GM20431 (cell line): ENCODE results near the gene GSTO1.
"Not testable (repeated sequence)": the region's sequence is repeated elsewhere in the genome, so short reads cannot be mapped to it uniquely, and the experiment has no call there.

Experiments used
- in situ Hi-C: fragments of 300-500 bp; cut with MseI, MboI; formaldehyde crosslinking; loops from one replicate; pipeline ENCODE4 v1.15.0; 2020; ENCODE audit warnings: low sequenced_read_pairs; ENCODE audit not compliant: unreplicated experiment

The GSTO1 gene

DNA sequence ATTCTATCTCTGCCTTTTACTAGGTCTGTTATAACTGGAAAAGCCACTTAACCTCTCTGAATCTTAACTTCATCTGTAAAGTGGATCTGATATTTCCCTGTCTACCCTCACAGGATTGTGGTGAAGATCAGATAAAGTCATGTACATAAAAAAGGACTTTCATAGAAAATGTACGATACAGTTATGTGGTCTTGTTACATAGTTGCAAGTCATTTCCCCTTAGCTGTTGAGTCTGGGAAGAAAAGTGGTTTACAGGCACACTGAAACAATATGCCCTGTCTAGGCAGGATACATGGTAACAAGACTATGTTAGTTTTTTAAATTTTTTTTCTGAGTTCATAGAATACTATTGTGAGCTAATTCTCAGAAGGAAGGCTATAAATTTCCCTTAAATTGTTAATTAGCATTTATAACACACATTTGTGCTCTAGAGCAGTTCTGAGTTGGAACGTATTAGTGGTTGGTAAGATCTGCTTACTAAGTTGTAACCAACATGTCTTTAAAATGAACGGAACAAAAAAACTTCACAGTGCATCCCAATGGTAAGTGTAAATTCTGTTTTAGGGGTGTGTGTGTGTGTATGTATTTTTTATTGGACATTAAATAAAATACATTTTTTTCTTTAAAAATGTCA, 7.1 kb upstream of the GSTO1 start:
- in situ Hi-C loops, result no loop called here

DNA sequence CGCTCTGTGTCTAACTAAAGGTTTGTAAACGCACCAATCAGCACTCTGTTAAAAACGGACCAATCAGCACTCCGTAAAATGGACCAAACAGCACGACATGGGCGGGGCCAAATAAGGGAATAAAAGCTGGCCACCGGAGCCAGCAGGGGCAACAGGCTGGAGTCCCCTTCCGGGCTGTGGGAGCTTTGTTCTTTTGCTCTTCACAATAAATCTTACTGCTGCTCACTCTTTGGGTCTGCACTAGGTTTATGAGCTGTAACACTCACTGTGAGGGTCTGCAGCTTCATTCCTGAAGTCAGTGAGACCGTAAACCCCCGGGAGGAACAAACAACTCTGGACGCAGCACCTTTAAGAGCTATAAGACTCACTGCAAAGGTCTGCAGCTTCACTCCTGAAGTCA, 5.8 kb upstream of the GSTO1 start:
- in situ Hi-C loops, result not testable (repeated sequence)

DNA sequence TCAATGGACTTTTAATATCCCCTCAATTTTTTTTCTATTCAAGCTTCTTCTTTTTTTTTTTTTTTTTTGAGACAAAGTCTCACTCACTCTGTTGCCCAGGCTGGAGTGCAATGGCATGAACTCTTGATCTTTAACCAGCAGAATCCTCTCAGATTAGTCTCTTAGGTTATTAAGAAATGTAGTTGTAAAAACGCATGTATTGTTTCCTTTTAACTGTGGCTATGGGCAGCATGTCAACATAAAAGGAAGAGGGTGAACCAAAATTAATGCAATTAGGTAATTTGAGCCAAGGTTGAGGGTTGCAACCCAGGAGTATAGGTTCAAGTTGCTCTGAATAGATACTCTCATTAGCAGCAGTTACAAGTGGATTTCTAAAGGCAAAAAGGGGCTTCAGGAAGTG, 4.3 kb upstream of the GSTO1 start:
- in situ Hi-C loops, result no loop called here

DNA sequence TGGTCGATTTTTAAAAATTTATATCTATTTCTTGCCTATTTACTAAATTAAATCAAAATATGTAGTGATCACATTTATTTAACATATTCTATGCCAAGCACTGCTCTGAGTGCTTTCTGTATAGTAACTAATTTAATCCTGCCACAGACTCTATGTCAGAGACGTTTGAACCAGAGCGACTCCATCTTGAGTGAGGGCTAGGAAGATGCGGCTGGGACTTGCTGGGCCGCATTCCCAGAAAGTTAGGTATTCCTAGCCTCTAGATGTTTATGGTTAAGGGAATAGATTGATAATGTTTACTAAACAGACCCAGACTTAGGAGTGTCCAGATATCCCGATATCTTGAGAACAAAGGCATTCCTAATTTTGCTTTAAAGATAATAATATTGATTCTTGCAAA, 3.2 kb upstream of the GSTO1 start:
- in situ Hi-C loops, result no loop called here

DNA sequence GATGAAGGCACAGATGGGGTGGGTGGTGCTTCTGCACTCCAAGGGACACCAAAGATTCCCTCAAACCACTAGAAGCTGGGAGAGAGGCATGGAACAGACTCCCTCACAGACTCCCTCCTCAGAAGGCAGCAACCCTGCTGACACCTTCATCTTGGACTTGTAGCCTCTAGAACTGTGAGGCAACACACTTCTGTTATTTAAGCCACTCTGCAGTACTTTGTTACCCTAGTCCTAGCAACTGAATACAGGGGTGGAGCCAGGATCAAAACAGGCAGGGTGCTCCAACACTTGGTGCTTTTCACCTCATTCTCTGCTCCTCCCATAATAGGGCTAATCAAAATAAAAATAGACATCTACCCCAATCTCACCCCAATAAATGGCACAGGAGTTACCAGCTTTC, 2.3 kb upstream of the GSTO1 start:
- in situ Hi-C loops, result no loop called here

DNA sequence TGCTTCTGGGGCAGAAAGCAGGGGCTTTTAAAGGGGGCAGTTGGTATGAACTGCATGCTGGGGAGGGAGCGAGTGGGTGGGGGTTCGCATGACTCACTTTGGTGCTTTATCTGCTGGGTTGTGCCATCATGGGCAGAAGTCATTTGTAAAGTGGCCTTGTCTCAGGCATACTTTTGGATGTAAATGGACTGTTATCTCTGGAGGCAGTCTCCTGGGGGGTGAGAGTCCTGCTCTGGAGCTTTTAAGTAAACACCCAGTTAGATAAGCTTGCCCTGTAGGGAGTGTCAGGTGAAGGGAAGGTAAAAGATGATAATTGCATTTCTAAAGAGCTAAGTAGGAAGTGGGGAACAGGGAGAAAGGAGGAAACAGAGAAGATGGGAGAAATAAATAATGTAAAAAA, 1.6 kb upstream of the GSTO1 start:
- in situ Hi-C loops, result no loop called here

DNA sequence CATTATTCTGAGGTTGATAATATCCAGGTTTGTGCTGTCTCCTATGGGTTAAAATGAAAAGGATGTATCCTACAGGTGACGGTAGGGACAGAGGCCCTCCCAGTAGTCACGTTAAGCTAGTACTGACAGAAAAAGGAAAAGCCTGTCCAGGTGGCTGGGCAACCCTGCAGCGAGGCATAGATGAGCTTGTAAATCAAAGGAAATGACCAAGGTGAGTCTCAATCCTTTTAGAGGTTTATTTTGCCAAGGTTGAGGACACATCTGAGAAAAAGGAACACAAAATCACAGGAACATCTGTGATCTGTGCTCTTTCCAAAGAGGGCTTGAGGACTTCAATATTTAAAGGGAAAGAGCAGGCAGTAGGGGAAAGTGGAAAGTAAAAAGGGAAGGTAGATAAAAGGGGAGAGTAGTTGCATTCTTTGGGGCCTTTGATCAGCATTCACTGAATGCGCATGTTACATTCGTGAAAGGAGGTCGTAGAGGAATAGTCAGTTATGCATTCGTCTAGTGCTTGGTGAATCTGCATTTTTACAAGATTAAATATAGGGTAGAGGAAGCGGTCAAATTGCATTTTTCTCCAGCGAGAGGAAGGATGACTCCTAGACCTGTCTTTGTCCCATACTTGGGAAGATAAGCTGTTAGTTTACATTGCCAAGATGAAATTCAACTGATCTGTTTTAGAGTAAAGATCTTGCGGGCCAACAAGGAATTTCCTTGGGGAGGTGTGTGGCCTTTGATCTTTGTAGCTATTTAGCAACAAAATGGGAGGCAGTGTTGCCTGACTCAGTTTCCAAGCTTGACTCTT, 884 bp upstream of the GSTO1 start:
- in situ Hi-C loops, result no loop called here

DNA sequence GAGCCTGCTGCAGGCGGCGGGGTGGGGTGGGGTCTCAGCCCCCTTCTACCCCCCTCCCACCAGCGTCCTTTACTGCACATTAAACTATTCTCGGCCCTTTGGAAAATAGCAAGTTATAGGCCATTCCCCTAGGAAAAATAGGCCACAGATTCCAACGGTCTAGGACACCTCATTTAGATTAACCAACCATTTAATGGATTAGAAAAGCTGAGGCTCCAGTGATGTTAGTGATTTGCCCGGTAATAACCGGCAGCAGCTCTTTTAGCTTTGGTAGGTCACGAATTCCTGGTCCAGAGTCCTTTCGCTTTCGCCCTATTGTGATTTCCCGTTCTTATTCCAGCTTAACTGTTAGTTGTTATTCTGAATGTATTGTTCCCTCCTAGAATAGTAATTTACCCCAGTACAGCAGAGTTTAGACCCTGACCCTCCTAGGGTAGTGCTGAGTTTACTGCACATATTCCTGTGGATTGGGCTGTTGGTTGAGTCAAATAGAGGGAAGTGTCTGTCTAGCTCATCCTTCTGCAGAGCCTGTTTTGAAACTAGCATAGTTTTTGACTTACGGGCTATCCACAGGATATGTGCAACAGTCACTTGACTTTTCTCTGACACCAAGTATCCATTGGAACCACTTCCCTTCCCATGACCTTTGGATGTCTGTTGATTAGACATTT, 754 bp downstream of the GSTO1 start:
- in situ Hi-C loops, result no loop called here

DNA sequence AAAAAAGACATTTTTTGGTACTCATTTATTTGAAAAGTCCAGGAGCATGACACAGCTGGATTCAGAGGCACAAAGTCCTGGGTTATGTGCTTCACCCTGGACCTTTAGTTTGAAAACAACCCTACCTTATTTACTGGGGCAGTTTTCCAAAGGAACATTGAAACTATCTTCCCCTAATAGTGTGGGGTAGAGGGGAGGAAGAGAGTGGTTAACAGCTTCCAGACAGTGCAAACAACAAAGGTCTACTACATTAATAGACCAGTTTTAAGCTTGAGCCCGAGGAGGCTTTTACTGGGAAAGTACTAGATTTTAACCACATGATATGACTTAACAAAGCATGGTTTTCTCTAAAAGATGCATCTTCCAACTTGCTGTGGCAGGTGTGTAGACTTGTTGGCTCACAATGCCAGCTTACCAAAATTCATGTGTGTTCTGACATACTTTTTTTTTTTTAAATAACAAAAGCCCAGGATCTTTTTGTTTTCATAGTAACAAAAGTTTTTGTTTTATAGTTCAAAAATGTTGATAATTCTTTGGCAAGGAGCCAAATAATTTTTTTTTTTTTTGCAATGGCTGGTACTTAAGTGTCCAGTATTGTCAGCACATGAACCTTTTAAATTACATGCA, 1.8 kb downstream of the GSTO1 start:
- in situ Hi-C loops, result no loop called here

DNA sequence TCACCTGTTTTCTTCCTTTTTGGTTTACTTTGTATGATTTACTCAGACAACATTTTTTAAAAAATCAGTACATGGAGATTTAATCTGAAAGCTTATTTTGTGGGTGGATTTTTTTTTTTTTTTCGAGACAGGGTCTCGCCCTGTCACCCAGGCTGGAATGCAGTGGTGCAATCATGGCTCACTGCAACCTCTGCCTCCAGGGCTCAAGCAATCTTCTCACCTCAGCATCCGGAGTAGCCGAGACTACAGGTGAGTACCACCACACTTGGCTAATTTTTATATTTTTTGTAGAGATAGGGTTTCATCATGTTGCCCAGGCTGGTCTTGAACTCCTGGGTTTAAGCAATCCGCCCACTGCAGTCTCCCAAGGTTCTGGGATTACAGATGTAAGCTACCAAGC, 2.5 kb downstream of the GSTO1 start:
- in situ Hi-C loops, result no loop called here

DNA sequence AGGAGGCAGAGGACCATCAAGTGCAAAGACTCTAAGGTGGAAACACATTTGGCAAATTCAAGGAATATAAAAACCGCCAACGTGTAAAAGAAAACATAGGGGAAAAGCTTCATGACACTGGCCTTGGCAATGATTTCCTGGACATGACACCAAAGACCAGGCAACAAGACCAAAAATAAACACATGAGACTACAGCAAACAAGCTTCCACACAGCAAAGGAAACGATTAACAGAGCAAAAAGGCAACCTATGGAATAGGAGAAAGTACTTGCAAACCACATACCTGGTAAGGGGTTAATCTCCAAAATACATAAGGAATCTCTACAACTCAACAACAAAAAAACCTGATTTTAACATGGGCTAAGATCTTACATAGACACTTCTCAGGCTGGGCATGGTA, 3.5 kb downstream of the GSTO1 start:
- in situ Hi-C loops, result no loop called here

DNA sequence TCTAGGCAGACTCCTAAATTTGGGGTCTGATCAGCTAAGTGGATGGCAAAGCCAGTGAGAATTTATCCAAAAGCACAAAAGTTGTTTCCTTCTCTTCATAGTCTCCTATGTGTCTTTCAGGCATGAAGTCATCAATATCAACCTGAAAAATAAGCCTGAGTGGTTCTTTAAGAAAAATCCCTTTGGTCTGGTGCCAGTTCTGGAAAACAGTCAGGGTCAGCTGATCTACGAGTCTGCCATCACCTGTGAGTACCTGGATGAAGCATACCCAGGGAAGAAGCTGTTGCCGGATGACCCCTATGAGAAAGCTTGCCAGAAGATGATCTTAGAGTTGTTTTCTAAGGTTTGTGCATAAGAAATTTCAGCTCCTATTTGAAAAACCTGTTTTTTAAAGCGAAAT, 4.8 kb downstream of the GSTO1 start:
- in situ Hi-C loops, result no loop called here

DNA sequence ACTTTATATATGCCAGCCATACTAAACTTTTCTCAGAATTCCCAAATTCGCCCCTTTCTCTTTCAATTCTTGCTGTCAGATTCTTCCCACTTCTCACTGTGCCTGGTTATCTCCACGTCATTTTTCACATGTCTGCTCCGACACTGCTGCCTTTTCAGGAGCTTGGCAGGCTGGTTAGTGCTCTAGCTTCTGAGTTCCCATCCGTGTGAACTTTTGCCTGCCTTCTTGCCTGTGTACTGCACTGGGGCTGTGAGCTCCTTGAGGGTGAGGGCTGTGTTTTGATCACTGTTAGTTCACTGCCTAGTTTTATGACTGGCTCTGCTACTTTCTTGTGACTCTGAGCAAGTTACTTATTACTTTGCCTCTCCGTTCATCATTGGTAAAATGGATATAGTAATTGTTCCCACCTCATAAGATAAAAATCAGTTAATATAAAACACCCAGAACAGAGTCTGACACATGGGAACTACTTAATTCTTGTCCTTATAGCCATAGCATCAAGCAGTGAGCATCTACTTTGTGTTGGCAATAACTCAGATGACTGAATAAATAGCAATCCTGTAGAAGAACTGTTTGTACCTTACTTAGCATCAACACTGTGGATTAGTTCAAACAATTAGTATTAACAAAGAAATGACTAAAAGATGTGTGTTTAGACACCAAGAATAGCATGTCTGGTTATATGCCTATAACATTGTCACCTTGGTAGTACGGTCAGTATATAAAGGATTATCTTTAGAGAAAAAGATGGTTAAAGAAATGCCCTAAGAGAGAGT, 5.5 kb downstream of the GSTO1 start:
- in situ Hi-C loops, result no loop called here

DNA sequence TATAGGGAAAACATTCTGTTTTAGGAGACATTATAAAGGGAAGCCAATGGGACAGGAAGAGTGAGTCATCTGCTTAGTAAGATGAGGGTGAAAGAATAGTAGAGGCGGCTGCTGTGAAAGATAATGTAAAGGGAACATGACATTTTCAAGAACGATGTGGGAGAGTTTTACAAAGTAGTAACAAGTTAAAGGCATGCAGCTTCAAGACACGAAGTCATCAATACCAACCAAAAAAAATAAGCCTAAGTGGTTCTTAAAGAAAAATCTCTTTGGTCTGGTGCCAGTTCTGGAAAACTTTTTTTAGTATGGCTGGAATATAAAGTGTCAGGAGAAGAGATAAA, 6.1 kb downstream of the GSTO1 start:
- in situ Hi-C loops, result no loop called here

DNA sequence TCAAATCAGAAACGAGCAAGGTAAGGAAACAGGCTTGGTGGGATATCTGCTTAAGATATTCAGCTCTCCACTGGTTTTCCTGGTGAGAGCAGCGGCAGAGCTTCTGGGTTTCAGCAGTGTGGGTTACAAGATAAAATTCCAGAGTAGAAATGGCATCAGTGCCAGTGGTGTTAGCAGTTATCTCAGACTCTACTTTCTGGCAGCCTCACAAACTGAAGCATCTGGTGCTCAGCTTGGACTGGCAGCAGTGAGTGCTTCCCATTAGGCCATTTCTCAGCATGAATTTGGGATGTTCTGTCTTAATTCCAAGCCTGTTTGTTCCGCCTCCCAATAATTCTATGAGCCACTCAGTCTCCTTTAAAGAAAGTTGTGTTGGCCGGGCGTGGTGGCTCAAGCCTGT, 7.4 kb downstream of the GSTO1 start:
- in situ Hi-C loops, result no loop called here

DNA sequence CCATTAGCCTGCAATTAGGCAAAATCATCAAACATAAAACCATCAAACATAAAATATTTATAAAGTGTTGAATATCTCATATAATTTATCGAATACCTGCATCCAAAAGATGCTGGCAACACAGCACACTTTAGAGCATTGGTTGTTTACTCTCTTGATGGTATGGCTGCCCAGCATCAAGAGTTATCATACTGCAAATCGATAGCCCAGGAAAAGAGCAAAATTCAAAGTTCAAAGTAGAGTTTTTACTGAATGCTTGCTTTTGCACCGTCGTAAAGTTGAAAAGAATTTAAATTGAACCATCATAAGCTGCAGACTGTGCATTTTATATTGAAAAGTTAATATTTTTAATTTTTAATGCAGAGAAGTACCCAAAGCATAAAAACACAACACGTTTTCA, 10.1 kb downstream of the GSTO1 start:
- in situ Hi-C loops, result no loop called here

DNA sequence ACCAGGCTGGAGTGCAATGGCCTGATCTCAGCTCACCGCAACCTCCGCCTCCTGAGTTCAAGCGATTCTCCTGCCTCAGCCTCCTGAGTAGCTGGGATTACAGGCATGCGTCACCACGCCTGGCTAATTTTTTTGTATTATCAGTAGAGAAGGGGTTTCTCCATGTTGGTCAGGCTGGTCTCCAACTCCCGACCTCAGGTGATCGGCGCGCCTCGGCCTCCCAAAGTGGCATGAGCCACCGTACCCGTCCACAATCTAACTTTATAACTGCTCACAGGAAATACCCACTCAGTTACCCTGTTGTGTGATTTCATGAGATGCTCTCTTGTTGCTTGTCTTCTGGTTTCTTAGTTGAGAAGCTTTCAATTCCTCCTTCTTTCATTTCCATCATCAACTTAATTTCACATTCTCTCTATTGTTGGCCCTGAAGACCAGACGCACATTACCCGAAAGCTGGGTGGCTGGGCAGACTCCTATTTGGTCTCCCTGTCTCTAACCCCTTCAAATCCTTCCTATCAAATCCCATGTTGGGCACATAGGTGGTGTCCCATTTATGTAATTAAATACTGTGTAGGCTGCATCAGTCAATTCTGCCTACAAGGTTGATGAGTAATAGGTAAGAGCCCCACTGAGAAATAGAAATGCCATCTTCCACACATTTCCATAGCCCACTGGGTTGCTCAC, 13.2 kb downstream of the GSTO1 start:
- in situ Hi-C loops, result no loop called here

DNA sequence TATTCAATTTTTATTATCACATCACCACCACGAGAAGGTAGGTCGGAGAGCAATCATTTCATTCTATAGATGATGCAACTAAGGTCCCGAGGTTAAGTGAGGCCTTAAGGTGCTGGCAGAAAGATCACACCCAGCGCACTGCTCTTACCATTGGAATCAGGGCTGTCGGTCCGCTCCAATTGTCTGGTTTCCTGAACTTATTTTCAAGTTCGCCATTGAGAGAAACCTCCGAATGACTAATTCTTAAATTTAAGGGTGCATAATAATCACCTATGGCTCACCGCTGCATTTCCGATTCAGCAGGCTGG, 13.7 kb downstream of the GSTO1 start:
- in situ Hi-C loops, result no loop called here

DNA sequence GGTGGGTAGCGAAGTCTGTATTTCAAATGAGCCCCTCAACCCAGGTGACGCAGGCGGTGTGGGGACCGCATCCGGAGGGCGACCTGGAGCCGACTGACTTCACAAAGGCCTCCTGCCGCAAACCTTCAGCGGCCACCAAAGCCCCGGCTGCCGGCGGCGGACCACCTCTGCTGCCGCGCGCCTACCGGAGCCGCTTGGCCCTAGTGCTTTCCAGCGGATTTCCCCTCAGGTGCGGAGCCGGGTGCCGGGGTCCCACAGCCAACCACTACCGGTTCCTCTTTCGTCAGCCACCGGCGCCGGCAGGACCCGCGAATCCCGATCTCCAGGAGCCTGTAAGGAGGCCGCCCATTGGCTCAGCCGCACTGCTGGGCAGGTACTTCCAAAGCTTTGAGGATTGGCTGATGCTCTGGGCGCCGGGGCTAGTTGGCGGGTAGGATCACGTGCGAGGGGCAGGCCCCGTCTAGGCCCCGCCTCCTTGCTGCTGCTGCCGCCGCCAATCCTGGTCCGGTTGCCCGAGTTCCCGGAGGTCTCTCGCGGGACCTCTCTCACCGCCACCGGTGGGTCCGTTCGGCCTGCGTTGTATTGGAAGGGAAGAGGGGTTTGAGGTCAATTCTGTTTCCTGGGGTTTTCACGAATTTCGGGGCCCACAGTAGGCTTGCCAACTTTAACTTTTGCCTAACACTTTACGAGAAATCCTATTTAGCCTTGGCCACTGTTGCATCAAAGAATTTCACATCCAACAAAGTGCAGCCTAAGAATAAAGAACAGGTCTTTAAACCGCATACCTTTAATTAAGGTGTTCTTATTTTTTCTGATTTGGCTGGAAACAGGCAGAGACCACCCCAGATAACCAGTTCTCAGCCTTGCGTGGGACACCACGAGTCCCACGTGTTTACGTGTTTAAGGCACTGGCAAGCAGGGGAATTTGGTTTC, 14.3 kb downstream of the GSTO1 start, which contains the start of gene GSTO2:
Gene GSTO2 (plus strand): TSS at position 472 of the 933 bp plus-strand sequence. CDS start 5,732 bp downstream, outside the sequence.
- in situ Hi-C loops, result no loop called here
